ENCODE results near the gene PDIA5.

DNA sequence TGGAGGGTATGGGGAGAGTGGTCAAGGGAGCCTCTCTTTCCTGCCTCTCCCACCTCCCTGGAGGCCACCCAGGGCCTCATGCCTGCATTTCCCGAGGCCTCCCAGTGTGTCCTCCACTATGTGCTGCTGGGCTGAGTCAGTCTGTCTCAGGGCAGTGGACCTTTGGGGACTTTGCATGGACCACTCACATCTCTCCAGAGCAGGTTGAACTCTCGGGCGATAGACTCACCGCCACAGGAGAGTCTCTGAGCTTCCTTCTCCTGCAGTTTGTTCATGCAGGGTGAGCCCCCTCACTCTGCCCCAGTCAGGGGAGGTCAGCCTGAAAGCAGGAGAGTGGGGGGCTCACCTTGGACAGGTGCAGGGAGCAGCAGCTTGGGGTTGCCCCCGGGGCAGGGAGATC is 74.5 kb downstream of the PDIA5 start:
- TF ChIP-seq, protein P1, sequence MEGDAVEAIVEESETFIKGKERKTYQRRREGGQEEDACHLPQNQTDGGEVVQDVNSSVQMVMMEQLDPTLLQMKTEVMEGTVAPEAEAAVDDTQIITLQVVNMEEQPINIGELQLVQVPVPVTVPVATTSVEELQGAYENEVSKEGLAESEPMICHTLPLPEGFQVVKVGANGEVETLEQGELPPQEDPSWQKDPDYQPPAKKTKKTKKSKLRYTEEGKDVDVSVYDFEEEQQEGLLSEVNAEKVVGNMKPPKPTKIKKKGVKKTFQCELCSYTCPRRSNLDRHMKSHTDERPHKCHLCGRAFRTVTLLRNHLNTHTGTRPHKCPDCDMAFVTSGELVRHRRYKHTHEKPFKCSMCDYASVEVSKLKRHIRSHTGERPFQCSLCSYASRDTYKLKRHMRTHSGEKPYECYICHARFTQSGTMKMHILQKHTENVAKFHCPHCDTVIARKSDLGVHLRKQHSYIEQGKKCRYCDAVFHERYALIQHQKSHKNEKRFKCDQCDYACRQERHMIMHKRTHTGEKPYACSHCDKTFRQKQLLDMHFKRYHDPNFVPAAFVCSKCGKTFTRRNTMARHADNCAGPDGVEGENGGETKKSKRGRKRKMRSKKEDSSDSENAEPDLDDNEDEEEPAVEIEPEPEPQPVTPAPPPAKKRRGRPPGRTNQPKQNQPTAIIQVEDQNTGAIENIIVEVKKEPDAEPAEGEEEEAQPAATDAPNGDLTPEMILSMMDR (IDR thresholded peaks at IDR 0.05), result no peak
- TF ChIP-seq POLR2AphosphoS5 (IDR thresholded peaks at IDR 0.05) (no peak), POLR2A (IDR thresholded peaks at IDR 0.05) (no peak), EP300 (IDR thresholded peaks at IDR 0.05) (no peak)

Measured in upper lobe of left lung (tissue), 4 donors.